Epithelial cell of proximal tubule (primary cell): ENCODE data around the gene C16orf46. TPM values are rescaled to one million over a fixed set of nuclear protein-coding genes. Genes with fewer than 3 reads are reported as not detected.
A peak's percentile ranks its signal among the peaks of the same experiment; 100 is the strongest.

Experiments used
- DNase-seq: peaks from one replicate; pipeline ENCODE4 v3.0.0-alpha.2; 2011; ENCODE audit warnings: low read depth
- H3K4me3 ChIP-seq: 2 replicates; pipeline ENCODE4 v1.5.1; 2011; ENCODE audit warnings: low read depth, mild to moderate bottlenecking, low read length
- CTCF ChIP-seq: conservative IDR thresholded peaks from 2 replicates; pipeline ENCODE4 v1.5.1; 2012; ENCODE audit warnings: low read depth, mild to moderate bottlenecking, low read length
- total RNA-seq: library from RNA; depleted of rRNA; stranded (reverse); fragments of >200 nt; gene quantifications from 2 replicates; pipeline ENCODE4 v1.2.3, GENCODE V29; 2015

Gene C16orf46
- total RNA-seq, 1 donor from 2014 or later = 0.35 TPM

- DNase-seq = peak; percentile 77
- H3K4me3 ChIP-seq = peak overlapping the region; percentile 19
- no peak for TF ChIP-seq CTCF
These were observed 30.5 kb upstream of the C16orf46 start for GRCh38 chr16:81107511-81107910.

GRCh38 chr16:81106826-81107503 lies 29.9 kb upstream of the C16orf46 start:
- peak overlapping the region; percentile 19 for H3K4me3 ChIP-seq
- TF ChIP-seq CTCF = no peak
- DNase-seq = no peak

GRCh38 chr16:81105946-81106345 lies 28.9 kb upstream of the C16orf46 start:
- no peak for DNase-seq
- H3K4me3 ChIP-seq = no peak overlapping the region
- no peak for TF ChIP-seq CTCF

- TF ChIP-seq CTCF = no peak
- no peak for DNase-seq
- H3K4me3 ChIP-seq = no peak overlapping the region
These were observed 24.7 kb upstream of the C16orf46 start for GRCh38 chr16:81101702-81102101.

GRCh38 chr16:81099958-81100357 lies 22.9 kb upstream of the C16orf46 start:
- DNase-seq = no peak

GRCh38 chr16:81097230-81097629 lies 20.2 kb upstream of the C16orf46 start:
- DNase-seq = no peak
- no peak for TF ChIP-seq CTCF
- no peak overlapping the region for H3K4me3 ChIP-seq

More at GRCh38 chr16:81099958-81100357, 22.9 kb upstream of the C16orf46 start:
- TF ChIP-seq CTCF = no peak
- no peak overlapping the region for H3K4me3 ChIP-seq

- no peak for DNase-seq
- TF ChIP-seq CTCF = no peak
- peak overlapping the region; percentile 22 for H3K4me3 ChIP-seq
These were observed 19.7 kb upstream of the C16orf46 start for GRCh38 chr16:81096715-81097208.
